HG03095 (cell line): Measurements from ENCODE around the gene AUTS2.
"Not testable (repeated sequence)": the region's sequence is repeated elsewhere in the genome, so short reads cannot be mapped to it uniquely, and the experiment has no call there.

Experiments used
- ATAC-seq: cut with Tn5 transposase; IDR thresholded peaks from one replicate; pipeline ENCODE4 v1.9.1; 2021; ENCODE audit warnings: moderate library complexity; ENCODE audit not compliant: unreplicated experiment

The AUTS2 gene

GRCh38 chr7:70353330-70353945 lies 755.2 kb downstream of the AUTS2 start:
- ATAC-seq: no peak

GRCh38 chr7:70353946-70354335 lies 755.7 kb downstream of the AUTS2 start:
- ATAC-seq: no peak

- ATAC-seq: no peak
Measured at GRCh38 chr7:70354409-70355169, 756.3 kb downstream of the AUTS2 start.

GRCh38 chr7:70355198-70356020 lies 757.1 kb downstream of the AUTS2 start:
- no peak for ATAC-seq

GRCh38 chr7:70356085-70356786 lies 758.0 kb downstream of the AUTS2 start:
- no peak for ATAC-seq

GRCh38 chr7:70356787-70357328 lies 758.6 kb downstream of the AUTS2 start:
- no peak for ATAC-seq

- ATAC-seq: no peak
Measured at GRCh38 chr7:70360557-70360956, 762.3 kb downstream of the AUTS2 start.

GRCh38 chr7:70361821-70362220 lies 763.5 kb downstream of the AUTS2 start:
- ATAC-seq: no peak

GRCh38 chr7:70364393-70364792 lies 766.1 kb downstream of the AUTS2 start:
- not testable (repeated sequence) for ATAC-seq

GRCh38 chr7:70371652-70372051 lies 773.4 kb downstream of the AUTS2 start:
- no peak for ATAC-seq

- no peak for ATAC-seq
Measured at GRCh38 chr7:70372768-70373515, 774.7 kb downstream of the AUTS2 start.

- ATAC-seq: no peak
Measured at GRCh38 chr7:70374772-70375533, 776.7 kb downstream of the AUTS2 start.

GRCh38 chr7:70376561-70377031 lies 778.3 kb downstream of the AUTS2 start:
- ATAC-seq: no peak

GRCh38 chr7:70377957-70378356 lies 779.7 kb downstream of the AUTS2 start:
- no peak for ATAC-seq

GRCh38 chr7:70379210-70379609 lies 780.9 kb downstream of the AUTS2 start:
- no peak for ATAC-seq

GRCh38 chr7:70380421-70381015 lies 782.2 kb downstream of the AUTS2 start:
- no peak for ATAC-seq

GRCh38 chr7:70383066-70383782 lies 784.9 kb downstream of the AUTS2 start:
- ATAC-seq: no peak

- no peak for ATAC-seq
Measured at GRCh38 chr7:70384024-70384423, 785.7 kb downstream of the AUTS2 start.
